MM.1S (cell line): ENCODE measurements around the gene TMEM232.

Source experiments
- EZH2 ChIP-seq: fragments of 300-600 bp; sonication (generic); optimal IDR thresholded peaks from 2 replicates; pipeline ENCODE3; 2017; ENCODE audit warnings: low read depth, mild to moderate bottlenecking, antibody characterized with exemption, low read length, mixed read lengths
- EZH2phosphoT487 ChIP-seq: fragments of 300-600 bp; sonication (generic); IDR thresholded peaks from 2 replicates; pipeline ENCODE4 v1.6.1; 2018; ENCODE audit warnings: antibody characterized with exemption, low read length
- TF ChIP-seq, protein P1 (sequence below): fragments of 300-600 bp; sonication (generic); IDR thresholded peaks from 2 replicates; pipeline ENCODE4 v1.5.1; 2016; ENCODE audit warnings: antibody characterized with exemption, low read length, mixed read lengths

DNA sequence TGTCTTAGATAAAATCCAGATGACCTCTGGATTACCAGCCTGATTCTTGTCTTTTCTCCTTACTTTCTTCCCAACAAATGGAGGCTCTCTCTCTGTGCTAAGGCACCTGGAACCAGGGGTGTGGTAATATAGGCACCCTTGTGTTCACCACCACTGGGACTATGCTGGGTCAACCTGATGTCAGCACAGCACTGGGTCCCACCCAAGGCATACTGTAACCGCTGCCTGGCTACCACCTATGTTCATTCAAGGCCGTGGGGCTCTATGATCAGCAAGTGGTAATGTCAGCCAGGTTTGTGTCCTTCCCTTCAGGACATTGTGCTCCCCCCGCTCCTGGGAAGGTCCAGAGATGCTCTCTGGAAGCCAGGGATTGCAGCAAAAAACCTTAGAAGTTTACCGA, 283.6 kb downstream of the TMEM232 start:
- TF ChIP-seq, protein P1, sequence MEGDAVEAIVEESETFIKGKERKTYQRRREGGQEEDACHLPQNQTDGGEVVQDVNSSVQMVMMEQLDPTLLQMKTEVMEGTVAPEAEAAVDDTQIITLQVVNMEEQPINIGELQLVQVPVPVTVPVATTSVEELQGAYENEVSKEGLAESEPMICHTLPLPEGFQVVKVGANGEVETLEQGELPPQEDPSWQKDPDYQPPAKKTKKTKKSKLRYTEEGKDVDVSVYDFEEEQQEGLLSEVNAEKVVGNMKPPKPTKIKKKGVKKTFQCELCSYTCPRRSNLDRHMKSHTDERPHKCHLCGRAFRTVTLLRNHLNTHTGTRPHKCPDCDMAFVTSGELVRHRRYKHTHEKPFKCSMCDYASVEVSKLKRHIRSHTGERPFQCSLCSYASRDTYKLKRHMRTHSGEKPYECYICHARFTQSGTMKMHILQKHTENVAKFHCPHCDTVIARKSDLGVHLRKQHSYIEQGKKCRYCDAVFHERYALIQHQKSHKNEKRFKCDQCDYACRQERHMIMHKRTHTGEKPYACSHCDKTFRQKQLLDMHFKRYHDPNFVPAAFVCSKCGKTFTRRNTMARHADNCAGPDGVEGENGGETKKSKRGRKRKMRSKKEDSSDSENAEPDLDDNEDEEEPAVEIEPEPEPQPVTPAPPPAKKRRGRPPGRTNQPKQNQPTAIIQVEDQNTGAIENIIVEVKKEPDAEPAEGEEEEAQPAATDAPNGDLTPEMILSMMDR: no peak
- TF ChIP-seq EZH2 (no peak), EZH2phosphoT487 (no peak)
